Endothelial cell of umbilical vein (primary cell): Measurements from ENCODE around the gene ARHGAP42.

ENCODE experiments used
- CTCF ChIP-seq, 2 donors: IDR thresholded peaks; 1 replicate in 1 of 2; 2 replicates in 1 of 2; pipeline ENCODE4 v1.5.1; 2011; ENCODE audit warnings: low read length in 2 of 2, mild to moderate bottlenecking in 2 of 2, moderate library complexity in 2 of 2, control low read depth in 1 of 2, inconsistent platforms in 1 of 2, low read depth in 1 of 2; ENCODE audit not compliant: insufficient read depth in 1 of 2; ENCODE audit errors: extremely low read depth in 1 of 2
- EZH2 ChIP-seq: IDR thresholded peaks from 2 replicates; pipeline ENCODE4 v1.6.1; 2012; ENCODE audit warnings: borderline replicate concordance, low read depth, mild to moderate bottlenecking, moderate library complexity, low read length, inconsistent platforms; ENCODE audit not compliant: severe bottlenecking
- MYC ChIP-seq: IDR thresholded peaks from one replicate; pipeline ENCODE4 v1.6.1; 2011; ENCODE audit warnings: mild to moderate bottlenecking, low read depth, low read length
- POLR2AphosphoS5 ChIP-seq: IDR thresholded peaks from 2 replicates; pipeline ENCODE4 v1.6.1; 2012; ENCODE audit warnings: low read depth, mild to moderate bottlenecking, control low read depth, low read length, moderate library complexity; ENCODE audit not compliant: insufficient read depth

GRCh38 chr11:100756559-100756958 is 69.5 kb downstream of the ARHGAP42 start:
- no peak for TF ChIP-seq CTCF (IDR thresholded peaks at IDR 0.05; ENCODE audit: extremely low read depth in 1 of 2, insufficient read depth in 1 of 2, low read depth in 1 of 2, low read length in 2 of 2)
- TF ChIP-seq POLR2AphosphoS5: no peak
- no peak for TF ChIP-seq EZH2
- TF ChIP-seq MYC: no peak
